SU-DHL-6 (cell line): ENCODE results near the gene LYZL1.
"Not testable (repeated sequence)": the region's sequence is repeated elsewhere in the genome, so short reads cannot be mapped to it uniquely, and the experiment has no call there.

Experiments used
- H2AFZ ChIP-seq: fragments of 200-600 bp; sonication (generic); 2 replicates; pipeline ENCODE4 v1.6.1; 2014; ENCODE audit warnings: low read depth, mild to moderate bottlenecking, moderate library complexity, mixed read lengths, antibody characterized with exemption, low read length; ENCODE audit not compliant: severe bottlenecking
- H3F3A ChIP-seq: fragments of 200-600 bp; shearing (Covaris generic); 2 replicates; pipeline ENCODE4 v1.6.0; 2016; ENCODE audit warnings: antibody characterized with exemption, mild to moderate bottlenecking; ENCODE audit not compliant: insufficient read depth
- H3K27ac ChIP-seq: fragments of 200-600 bp; sonication (generic); 2 replicates; pipeline ENCODE4 v1.5.1; 2016; ENCODE audit warnings: low read depth, mild to moderate bottlenecking, low read length, moderate library complexity, mixed read lengths
- H3K27me3 ChIP-seq: fragments of 200-600 bp; sonication (generic), shearing (Covaris generic); 2 replicates; pipeline ENCODE4 v1.6.0; 2014; ENCODE audit warnings: mild to moderate bottlenecking, low read length
- H3K36me3 ChIP-seq: fragments of 200-600 bp; sonication (generic); 2 replicates; pipeline ENCODE4 v1.6.1; 2014; ENCODE audit warnings: mild to moderate bottlenecking, low read length, mixed read lengths
- H3K4me2 ChIP-seq: fragments of 300-600, 200-600 bp; shearing (Covaris generic), sonication (generic); 2 replicates; pipeline ENCODE4 v1.6.0; 2014; ENCODE audit warnings: low read length, low read depth, mild to moderate bottlenecking; ENCODE audit not compliant: poor library complexity, severe bottlenecking
- H3K4me3 ChIP-seq: fragments of 200-600 bp; sonication (generic); 2 replicates; pipeline ENCODE4 v1.5.1; 2014; ENCODE audit warnings: antibody characterized with exemption, low read length, mild to moderate bottlenecking, mixed read lengths; ENCODE audit not compliant: insufficient read depth, poor library complexity, severe bottlenecking
- H3K79me2 ChIP-seq: fragments of 200-600 bp; sonication (generic); 2 replicates; pipeline ENCODE4 v1.6.1; 2014; ENCODE audit warnings: mild to moderate bottlenecking, low read length, moderate library complexity; ENCODE audit not compliant: insufficient read depth
- H3K9ac ChIP-seq: fragments of 200-600 bp; sonication (generic); 2 replicates; pipeline ENCODE4 v1.7.0; 2014; ENCODE audit warnings: mild to moderate bottlenecking, low read length
- H3K9me2 ChIP-seq: fragments of 200-600 bp; sonication (generic); replicated peaks from 2 replicates; pipeline ENCODE4 v1.6.1; 2014; ENCODE audit warnings: low read length; ENCODE audit not compliant: insufficient read depth
- H3K9me3 ChIP-seq: fragments of 200-600 bp; sonication (generic); 2 replicates; pipeline ENCODE4 v1.6.1; 2014; ENCODE audit warnings: low read length, mixed read lengths; ENCODE audit not compliant: insufficient read depth
- H4K20me1 ChIP-seq: fragments of 200-600 bp; sonication (generic); 2 replicates; pipeline ENCODE4 v1.6.1; 2014; ENCODE audit warnings: low read depth, mild to moderate bottlenecking, antibody characterized with exemption, low read length, moderate library complexity, mixed read lengths
- EZH2phosphoT487 ChIP-seq: fragments of 200-600 bp; sonication (generic), shearing (Covaris generic); conservative IDR thresholded peaks from 2 replicates; pipeline ENCODE4 v1.6.1; 2018; ENCODE audit warnings: mild to moderate bottlenecking, antibody characterized with exemption, low read length, moderate library complexity, mixed read lengths
- TF ChIP-seq, protein P1 (sequence below): fragments of 200-600 bp; sonication (generic); IDR thresholded peaks from one replicate; pipeline ENCODE4 v1.5.1; 2017; ENCODE audit warnings: antibody characterized with exemption, mild to moderate bottlenecking, low read length, moderate library complexity; ENCODE audit not compliant: insufficient read depth, poor library complexity, severe bottlenecking

LYZL1 gene

DNA sequence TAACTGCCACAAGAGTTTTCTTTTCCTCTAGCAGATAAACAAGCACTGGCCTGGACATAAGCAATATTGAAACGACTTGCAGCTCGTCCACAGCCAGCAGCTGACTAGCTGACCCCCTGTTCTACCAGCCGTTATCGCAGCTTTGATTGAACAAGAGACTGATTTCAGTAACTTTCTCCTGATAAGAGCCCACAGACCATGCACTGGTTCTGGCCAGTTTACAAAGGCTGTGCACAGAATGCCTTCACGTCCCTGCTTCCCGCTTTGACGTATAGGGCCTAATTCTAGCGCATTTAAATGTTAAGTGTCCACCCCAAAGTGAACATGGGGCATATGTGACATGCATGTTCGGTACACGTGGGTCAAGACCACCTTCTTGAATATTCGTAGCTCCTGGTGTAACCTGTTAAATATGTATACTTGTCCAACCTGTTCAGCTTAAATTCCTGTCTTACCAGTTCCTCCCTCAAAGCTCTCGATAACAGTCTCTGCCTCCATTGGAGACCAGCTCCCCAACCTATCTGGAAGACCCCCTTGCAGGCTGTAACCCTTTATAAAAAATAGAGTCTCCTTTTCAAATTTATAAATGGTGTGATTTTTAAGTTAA lies 69.2 kb downstream of the LYZL1 start:
- Histone ChIP-seq H2AFZ (no peak overlapping the region), H3K9ac (no peak overlapping the region), H3K36me3 (no peaks in the 10 kb centered on the region), H3K9me3 (no peaks in the 10 kb centered on the region), H4K20me1 (no peaks in the 10 kb centered on the region), H3K27ac (no peak overlapping the region), H3K4me2 (no peak overlapping the region), H3F3A (no peaks in the 10 kb centered on the region), H3K79me2 (no peaks in the 10 kb centered on the region), H3K27me3 (no peaks in the 10 kb centered on the region), H3K9me2 (no peaks in the 10 kb centered on the region), H3K4me3 (no peak overlapping the region)
- no peak for TF ChIP-seq EZH2phosphoT487
- TF ChIP-seq, protein P1, sequence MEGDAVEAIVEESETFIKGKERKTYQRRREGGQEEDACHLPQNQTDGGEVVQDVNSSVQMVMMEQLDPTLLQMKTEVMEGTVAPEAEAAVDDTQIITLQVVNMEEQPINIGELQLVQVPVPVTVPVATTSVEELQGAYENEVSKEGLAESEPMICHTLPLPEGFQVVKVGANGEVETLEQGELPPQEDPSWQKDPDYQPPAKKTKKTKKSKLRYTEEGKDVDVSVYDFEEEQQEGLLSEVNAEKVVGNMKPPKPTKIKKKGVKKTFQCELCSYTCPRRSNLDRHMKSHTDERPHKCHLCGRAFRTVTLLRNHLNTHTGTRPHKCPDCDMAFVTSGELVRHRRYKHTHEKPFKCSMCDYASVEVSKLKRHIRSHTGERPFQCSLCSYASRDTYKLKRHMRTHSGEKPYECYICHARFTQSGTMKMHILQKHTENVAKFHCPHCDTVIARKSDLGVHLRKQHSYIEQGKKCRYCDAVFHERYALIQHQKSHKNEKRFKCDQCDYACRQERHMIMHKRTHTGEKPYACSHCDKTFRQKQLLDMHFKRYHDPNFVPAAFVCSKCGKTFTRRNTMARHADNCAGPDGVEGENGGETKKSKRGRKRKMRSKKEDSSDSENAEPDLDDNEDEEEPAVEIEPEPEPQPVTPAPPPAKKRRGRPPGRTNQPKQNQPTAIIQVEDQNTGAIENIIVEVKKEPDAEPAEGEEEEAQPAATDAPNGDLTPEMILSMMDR, result no peak

DNA sequence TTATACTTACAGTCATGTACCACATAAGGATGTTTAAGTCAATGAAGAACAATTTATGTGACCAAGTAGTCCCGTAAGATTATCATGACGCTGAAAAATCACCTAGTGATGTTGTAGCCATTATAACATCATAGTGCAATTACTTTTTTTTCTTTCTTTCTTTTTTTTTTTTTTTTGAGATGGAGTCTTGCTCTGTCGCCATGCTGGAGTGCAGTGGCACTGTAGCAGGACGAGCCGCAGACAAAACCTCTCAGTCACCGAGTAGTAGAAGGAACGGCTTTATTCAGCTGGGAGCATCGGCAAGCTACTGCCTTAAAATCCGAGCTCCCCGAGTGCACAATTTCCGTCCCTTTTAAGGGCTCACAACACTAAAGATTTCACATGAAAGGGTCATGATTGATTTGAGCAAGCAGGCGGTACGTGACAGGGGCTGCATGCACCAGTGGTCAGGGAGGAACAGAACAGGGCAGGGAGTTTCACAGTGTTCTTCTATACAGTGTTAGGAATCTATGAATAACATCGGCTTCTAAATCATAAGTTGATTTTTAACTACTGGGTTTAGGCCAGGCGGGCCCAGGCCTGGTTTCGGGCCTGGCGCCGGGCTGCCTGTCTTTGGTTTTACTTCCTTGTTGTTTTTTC lies 71.5 kb downstream of the LYZL1 start:
- not testable (repeated sequence) for H3K36me3 ChIP-seq, H3K27ac ChIP-seq, H3K79me2 ChIP-seq, H2AFZ ChIP-seq, H3K9me3 ChIP-seq, H4K20me1 ChIP-seq, H3K4me2 ChIP-seq, H3K9me2 ChIP-seq, H3K4me3 ChIP-seq, H3F3A ChIP-seq, H3K27me3 ChIP-seq, H3K9ac ChIP-seq
